GM12874 (cell line): ENCODE results near the gene RNF145.
A peak's percentile ranks its signal among the peaks of the same experiment; 100 is the strongest.

Experiments used
- CTCF ChIP-seq: IDR thresholded peaks from 2 replicates; pipeline ENCODE4 v1.5.1; 2011; ENCODE audit warnings: low read depth, mild to moderate bottlenecking, control low read depth, low read length, moderate library complexity; ENCODE audit not compliant: insufficient read depth

Gene RNF145

GRCh38 chr5:159149085-159149484 lies 60.3 kb downstream of the RNF145 start:
- TF ChIP-seq CTCF, result no peak

GRCh38 chr5:159147976-159148375 lies 61.4 kb downstream of the RNF145 start:
- no peak for TF ChIP-seq CTCF

GRCh38 chr5:159146839-159147238 lies 62.5 kb downstream of the RNF145 start:
- TF ChIP-seq CTCF, result no peak

- no peak for TF ChIP-seq CTCF
Measured at GRCh38 chr5:159139802-159140201, 69.6 kb downstream of the RNF145 start.

GRCh38 chr5:159135896-159136531 lies 73.3 kb downstream of the RNF145 start:
- no peak for TF ChIP-seq CTCF

- peak; percentile 50 for TF ChIP-seq CTCF
Measured at GRCh38 chr5:159133041-159133741, 76.2 kb downstream of the RNF145 start.

GRCh38 chr5:159132429-159133040 lies 76.8 kb downstream of the RNF145 start:
- no peak for TF ChIP-seq CTCF
